Measurements from ENCODE around the gene CDCA4.

CDCA4 gene

DNA sequence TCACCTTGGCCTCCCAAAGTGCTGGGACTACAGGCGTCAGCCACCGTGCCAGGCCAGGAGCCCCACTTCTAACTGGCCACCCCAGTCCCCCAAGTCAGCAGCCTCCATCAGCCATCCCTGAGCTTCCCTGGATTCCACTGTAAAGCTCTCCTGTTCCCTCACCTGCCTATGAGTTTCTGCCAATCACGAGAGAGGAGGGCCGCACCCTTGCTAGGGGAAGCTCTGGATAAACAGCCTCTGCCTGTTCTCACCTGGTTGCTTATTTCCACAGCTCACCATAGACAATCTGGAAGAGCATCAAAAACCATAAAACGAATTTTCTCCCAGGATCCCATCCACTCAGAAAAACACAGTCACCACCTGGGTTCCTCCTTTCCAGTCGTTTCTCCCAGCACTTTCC, 5.0 kb downstream of the CDCA4 start:
- Histone ChIP-seq H3K4me2 (ENCODE audit: low read length) (no peak overlapping the region), H2AFZ (ENCODE audit: insufficient read depth, low read length, poor library complexity) (no peak overlapping the region), H4K8ac (ENCODE audit: low read depth, low read length) (no peak overlapping the region), H2AK5ac (ENCODE audit: low read length) (no peak overlapping the region), H3K4me3 (ENCODE audit: low read depth, low read length) (no peak overlapping the region), H3K4me1 (ENCODE audit: control insufficient read depth in 1 of 2, insufficient read depth in 2 of 2, low read length in 2 of 2) (peaks cover 14 to 21% of the 10 kb centered on the region in 2 experiments), H3K27me3 (ENCODE audit: insufficient read depth, low read length) (no peaks in the 10 kb centered on the region), H3K4ac (ENCODE audit: low read depth, low read length) (peak overlapping the region; percentile 91), H3K36me3 (ENCODE audit: control insufficient read depth in 1 of 2, insufficient read depth in 2 of 2, low read length in 2 of 2) (peaks cover 17 to 22% of the 10 kb centered on the region in 2 experiments), H4K12ac (ENCODE audit: low read depth, low read length) (no peak overlapping the region), H3K79me2 (ENCODE audit: control insufficient read depth, insufficient read depth, low read length, poor library complexity) (peaks cover 51% of the 10 kb centered on the region), H3K79me1 (ENCODE audit: low read length) (peaks cover 8% of the 10 kb centered on the region), H3K27ac (ENCODE audit: low read depth, low read length) (no peak overlapping the region), H3K18ac (ENCODE audit: low read length) (no peak overlapping the region), H3K9me3 (ENCODE audit: insufficient read depth, low read depth, low read length) (peaks cover 2% of the 10 kb centered on the region), H2BK12ac (ENCODE audit: low read length) (no peak overlapping the region), H2BK5ac (ENCODE audit: low read depth, low read length, poor library complexity) (no peak overlapping the region), H3K14ac (ENCODE audit: low read length) (no peak overlapping the region), H2BK120ac (ENCODE audit: insufficient read depth, low read length, poor library complexity) (no peak overlapping the region), H3K23ac (ENCODE audit: low read length) (no peak overlapping the region), H4K91ac (ENCODE audit: low read depth, low read length) (no peak overlapping the region), H3K9ac (ENCODE audit: low read length) (no peak overlapping the region)
- no peak for DNase-seq
- no CpG with 5 or more reads among the region's 6 CpGs for WGBS (ENCODE audit: extremely low coverage, insufficient coverage, insufficient read length)

DNA sequence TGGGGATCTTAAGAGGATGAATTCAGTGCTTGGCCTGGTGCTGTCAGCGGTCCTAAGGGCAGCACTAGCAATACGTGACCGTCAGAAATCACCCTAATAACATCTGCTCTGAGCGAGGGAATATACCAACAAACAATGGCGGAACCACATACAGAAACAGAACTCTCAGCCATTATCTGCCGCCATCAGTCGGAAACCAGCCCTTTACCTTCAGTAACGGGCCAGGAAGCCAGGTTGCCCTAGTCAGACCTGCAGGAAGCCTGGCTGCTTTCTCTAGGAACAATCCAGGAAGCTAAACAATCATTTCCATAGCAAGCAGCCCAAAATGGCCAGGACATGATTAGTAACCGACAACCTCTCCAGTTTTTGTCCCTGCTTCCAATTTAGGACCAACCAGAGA, 5.6 kb downstream of the CDCA4 start:
- Histone ChIP-seq H2BK12ac (ENCODE audit: low read length) (no peak overlapping the region), H2AFZ (ENCODE audit: insufficient read depth, low read length, poor library complexity) (no peak overlapping the region), H3K79me1 (ENCODE audit: low read length) (peaks cover 2% of the 10 kb centered on the region), H4K91ac (ENCODE audit: low read depth, low read length) (no peak overlapping the region), H3K4me2 (ENCODE audit: low read length) (no peak overlapping the region), H3K9me3 (ENCODE audit: insufficient read depth, low read depth, low read length) (peaks cover under 1% of the 10 kb centered on the region), H4K12ac (ENCODE audit: low read depth, low read length) (no peak overlapping the region), H2BK5ac (ENCODE audit: low read depth, low read length, poor library complexity) (no peak overlapping the region), H2AK5ac (ENCODE audit: low read length) (no peak overlapping the region), H3K79me2 (ENCODE audit: control insufficient read depth, insufficient read depth, low read length, poor library complexity) (peaks cover 45% of the 10 kb centered on the region), H3K18ac (ENCODE audit: low read length) (no peak overlapping the region), H3K4ac (ENCODE audit: low read depth, low read length) (peak overlapping the region; percentile 95), H3K14ac (ENCODE audit: low read length) (no peak overlapping the region), H3K23ac (ENCODE audit: low read length) (no peak overlapping the region), H3K27me3 (ENCODE audit: insufficient read depth, low read length) (no peaks in the 10 kb centered on the region), H3K4me3 (ENCODE audit: low read depth, low read length) (no peak overlapping the region), H3K27ac (ENCODE audit: low read depth, low read length) (no peak overlapping the region), H4K8ac (ENCODE audit: low read depth, low read length) (no peak overlapping the region), H2BK120ac (ENCODE audit: insufficient read depth, low read length, poor library complexity) (no peak overlapping the region), H3K36me3 (ENCODE audit: control insufficient read depth in 1 of 2, insufficient read depth in 2 of 2, low read length in 2 of 2) (peaks cover 20 to 24% of the 10 kb centered on the region in 2 experiments), H3K4me1 (ENCODE audit: control insufficient read depth in 1 of 2, insufficient read depth in 2 of 2, low read length in 2 of 2) (peaks cover 14 to 21% of the 10 kb centered on the region in 2 experiments), H3K9ac (ENCODE audit: low read length) (peak overlapping the region; percentile 49)
- DNase-seq = no peak
- WGBS (ENCODE audit: extremely low coverage, insufficient coverage, insufficient read length) = no CpG with 5 or more reads among the region's 9 CpGs

DNA sequence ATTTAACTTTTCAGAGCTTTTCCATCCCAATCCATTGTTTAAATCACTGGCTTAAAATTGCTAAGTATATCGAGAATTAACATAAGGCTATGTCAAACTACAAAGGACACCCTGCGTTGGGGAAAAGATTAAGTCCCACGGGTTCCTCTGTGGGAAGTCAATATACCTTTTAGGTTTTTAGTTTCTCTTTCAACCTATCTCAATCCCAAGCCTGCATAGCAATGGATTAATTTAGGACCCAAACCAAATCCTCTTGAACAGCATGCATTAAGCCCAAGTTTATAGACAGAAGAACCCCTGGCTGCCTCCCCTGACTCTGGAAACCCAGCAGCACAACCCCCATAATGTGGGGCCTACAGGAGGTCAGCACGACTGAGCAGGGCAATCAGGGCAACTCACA, 6.3 kb downstream of the CDCA4 start:
- no peaks in the 10 kb centered on the region for H3K9me3 ChIP-seq (ENCODE audit: insufficient read depth, low read depth, low read length)
- peaks cover 26 to 29% of the 10 kb centered on the region in 2 experiments for H3K36me3 ChIP-seq (ENCODE audit: control insufficient read depth in 1 of 2, insufficient read depth in 2 of 2, low read length in 2 of 2)
- peak overlapping the region; percentile 95 for H3K4ac ChIP-seq (ENCODE audit: low read depth, low read length)
- no peak overlapping the region for H2BK120ac ChIP-seq (ENCODE audit: insufficient read depth, low read length, poor library complexity)
- H3K18ac ChIP-seq (ENCODE audit: low read length) = no peak overlapping the region
- WGBS (ENCODE audit: extremely low coverage, insufficient coverage, insufficient read length) = no CpG with 5 or more reads among the region's 4 CpGs
- no peak overlapping the region for H4K8ac ChIP-seq (ENCODE audit: low read depth, low read length)
- no peak overlapping the region for H3K27ac ChIP-seq (ENCODE audit: low read depth, low read length)
- no peak for DNase-seq
- H2BK5ac ChIP-seq (ENCODE audit: low read depth, low read length, poor library complexity) = no peak overlapping the region
- H3K79me2 ChIP-seq (ENCODE audit: control insufficient read depth, insufficient read depth, low read length, poor library complexity) = peaks cover 40% of the 10 kb centered on the region
- H3K27me3 ChIP-seq (ENCODE audit: insufficient read depth, low read length) = no peaks in the 10 kb centered on the region
- H3K4me2 ChIP-seq (ENCODE audit: low read length) = no peak overlapping the region
- no peak overlapping the region for H4K12ac ChIP-seq (ENCODE audit: low read depth, low read length)
- H3K79me1 ChIP-seq (ENCODE audit: low read length) = no peaks in the 10 kb centered on the region
- no peak overlapping the region for H3K14ac ChIP-seq (ENCODE audit: low read length)
- no peak overlapping the region for H4K91ac ChIP-seq (ENCODE audit: low read depth, low read length)
- H2AK5ac ChIP-seq (ENCODE audit: low read length) = no peak overlapping the region
- no peak overlapping the region for H3K4me3 ChIP-seq (ENCODE audit: low read depth, low read length)
- no peak overlapping the region for H3K23ac ChIP-seq (ENCODE audit: low read length)
- no peak overlapping the region for H3K9ac ChIP-seq (ENCODE audit: low read length)
- peaks cover 14 to 17% of the 10 kb centered on the region in 2 experiments for H3K4me1 ChIP-seq (ENCODE audit: control insufficient read depth in 1 of 2, insufficient read depth in 2 of 2, low read length in 2 of 2)
- no peak overlapping the region for H2AFZ ChIP-seq (ENCODE audit: insufficient read depth, low read length, poor library complexity)
- no peak overlapping the region for H2BK12ac ChIP-seq (ENCODE audit: low read length)

DNA sequence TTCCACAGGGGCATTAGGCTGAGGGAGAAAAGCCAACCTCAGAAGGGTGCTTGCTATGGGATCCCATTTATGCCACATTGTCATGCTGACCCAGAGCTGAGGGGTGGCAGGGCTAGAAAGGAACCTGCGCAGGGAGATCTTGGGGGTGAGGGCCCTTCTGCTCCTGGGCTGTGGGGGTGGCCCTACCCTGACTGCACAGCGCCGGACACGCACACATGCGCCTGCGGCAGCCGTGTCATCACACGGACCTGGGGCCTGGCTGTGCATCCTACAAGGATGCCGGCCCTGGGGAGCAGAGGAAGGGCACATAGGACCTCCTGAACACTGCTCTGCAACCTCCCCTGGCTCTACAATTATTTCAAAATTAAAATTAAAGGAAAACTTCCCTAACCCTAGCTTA, 6.9 kb downstream of the CDCA4 start:
- H3K4me1 ChIP-seq (ENCODE audit: control insufficient read depth in 1 of 2, insufficient read depth in 2 of 2, low read length in 2 of 2) = peaks cover 10 to 11% of the 10 kb centered on the region in 2 experiments
- no peak overlapping the region for H2AK5ac ChIP-seq (ENCODE audit: low read length)
- WGBS (ENCODE audit: extremely low coverage, insufficient coverage, insufficient read length) = no CpG with 5 or more reads among the region's 9 CpGs

More for the DNA sequence above, 6.9 kb downstream of the CDCA4 start:
- Histone ChIP-seq H3K79me1 (ENCODE audit: low read length) (no peaks in the 10 kb centered on the region), H4K91ac (ENCODE audit: low read depth, low read length) (no peak overlapping the region), H4K12ac (ENCODE audit: low read depth, low read length) (no peak overlapping the region), H2AFZ (ENCODE audit: insufficient read depth, low read length, poor library complexity) (no peak overlapping the region), H3K27ac (ENCODE audit: low read depth, low read length) (no peak overlapping the region), H3K14ac (ENCODE audit: low read length) (no peak overlapping the region), H3K79me2 (ENCODE audit: control insufficient read depth, insufficient read depth, low read length, poor library complexity) (peaks cover 35% of the 10 kb centered on the region), H2BK120ac (ENCODE audit: insufficient read depth, low read length, poor library complexity) (no peak overlapping the region), H3K27me3 (ENCODE audit: insufficient read depth, low read length) (no peaks in the 10 kb centered on the region), H3K9ac (ENCODE audit: low read length) (no peak overlapping the region), H3K36me3 (ENCODE audit: control insufficient read depth in 1 of 2, insufficient read depth in 2 of 2, low read length in 2 of 2) (peaks cover 30 to 31% of the 10 kb centered on the region in 2 experiments), H2BK12ac (ENCODE audit: low read length) (no peak overlapping the region), H3K4me2 (ENCODE audit: low read length) (no peak overlapping the region), H4K8ac (ENCODE audit: low read depth, low read length) (no peak overlapping the region), H2BK5ac (ENCODE audit: low read depth, low read length, poor library complexity) (no peak overlapping the region), H3K23ac (ENCODE audit: low read length) (no peak overlapping the region), H3K9me3 (ENCODE audit: insufficient read depth, low read depth, low read length) (no peaks in the 10 kb centered on the region), H3K4ac (ENCODE audit: low read depth, low read length) (peak overlapping the region; percentile 93), H3K4me3 (ENCODE audit: low read depth, low read length) (no peak overlapping the region), H3K18ac (ENCODE audit: low read length) (no peak overlapping the region)
- DNase-seq = no peak

All from trophoblast cell (in vitro differentiated cells and primary cell).